Measurements from ENCODE around the gene HMOX2.

The HMOX2 gene

DNA sequence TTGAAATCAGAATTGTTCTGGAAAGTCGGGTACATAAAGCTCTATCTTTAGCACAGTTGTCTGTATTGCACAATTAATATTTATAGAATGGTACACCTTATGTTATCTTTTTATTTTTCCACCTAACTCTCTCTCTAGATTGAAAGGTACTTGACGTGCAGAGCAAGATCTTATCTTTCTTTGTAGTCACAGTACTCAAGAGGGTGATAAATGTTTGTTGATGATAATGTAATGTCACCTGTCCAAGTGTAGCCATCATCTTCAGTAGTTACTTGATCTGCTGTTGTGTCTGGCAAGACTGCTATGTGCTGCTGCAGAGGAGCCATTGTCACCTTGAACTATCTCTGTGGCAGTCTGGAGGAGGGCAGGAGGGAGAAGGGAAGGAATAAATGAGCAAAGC lies 5.3 kb downstream of the HMOX2 start:
- Mint-ChIP-seq H3K4me1 (peaks cover 5% of the 10 kb centered on the region), H3K9me3 (no peaks in the 10 kb centered on the region), H3K4me3 (no peak overlapping the region), H3K27me3 (ENCODE audit: low read depth) (no peaks in the 10 kb centered on the region), H3K27ac (no peak overlapping the region), H3K36me3 (ENCODE audit: low read depth) (peaks cover 17% of the 10 kb centered on the region)
- TF ChIP-seq, protein P1, sequence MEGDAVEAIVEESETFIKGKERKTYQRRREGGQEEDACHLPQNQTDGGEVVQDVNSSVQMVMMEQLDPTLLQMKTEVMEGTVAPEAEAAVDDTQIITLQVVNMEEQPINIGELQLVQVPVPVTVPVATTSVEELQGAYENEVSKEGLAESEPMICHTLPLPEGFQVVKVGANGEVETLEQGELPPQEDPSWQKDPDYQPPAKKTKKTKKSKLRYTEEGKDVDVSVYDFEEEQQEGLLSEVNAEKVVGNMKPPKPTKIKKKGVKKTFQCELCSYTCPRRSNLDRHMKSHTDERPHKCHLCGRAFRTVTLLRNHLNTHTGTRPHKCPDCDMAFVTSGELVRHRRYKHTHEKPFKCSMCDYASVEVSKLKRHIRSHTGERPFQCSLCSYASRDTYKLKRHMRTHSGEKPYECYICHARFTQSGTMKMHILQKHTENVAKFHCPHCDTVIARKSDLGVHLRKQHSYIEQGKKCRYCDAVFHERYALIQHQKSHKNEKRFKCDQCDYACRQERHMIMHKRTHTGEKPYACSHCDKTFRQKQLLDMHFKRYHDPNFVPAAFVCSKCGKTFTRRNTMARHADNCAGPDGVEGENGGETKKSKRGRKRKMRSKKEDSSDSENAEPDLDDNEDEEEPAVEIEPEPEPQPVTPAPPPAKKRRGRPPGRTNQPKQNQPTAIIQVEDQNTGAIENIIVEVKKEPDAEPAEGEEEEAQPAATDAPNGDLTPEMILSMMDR (IDR thresholded peaks at IDR 0.05; ENCODE audit: unreplicated experiment in 3 of 3), result no peak

DNA sequence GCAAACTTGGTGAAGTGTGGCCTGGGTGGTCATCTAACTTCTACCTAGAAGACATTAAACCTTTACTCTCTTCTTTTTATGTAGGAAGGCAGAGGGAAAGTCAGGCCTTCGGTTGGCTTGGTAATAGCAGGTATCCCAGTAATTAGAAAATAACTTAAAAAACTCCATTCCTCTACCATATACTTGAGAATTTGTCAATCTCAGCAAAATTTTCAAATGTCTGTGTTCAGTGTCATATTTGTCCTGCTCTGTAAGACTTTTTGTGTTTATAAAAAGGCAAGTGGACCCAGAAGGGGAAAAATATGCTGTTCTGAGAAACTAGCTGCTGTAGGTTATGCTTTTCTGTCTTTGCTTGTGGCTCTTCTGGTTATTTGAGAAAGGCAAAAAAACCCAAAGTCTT lies 5.8 kb downstream of the HMOX2 start:
- TF ChIP-seq, protein P1 (IDR thresholded peaks at IDR 0.05; ENCODE audit: unreplicated experiment in 3 of 3), result no peak
- H3K36me3 Mint-ChIP-seq (ENCODE audit: low read depth), result peaks cover 17% of the 10 kb centered on the region
- no peaks in the 10 kb centered on the region for H3K27me3 Mint-ChIP-seq (ENCODE audit: low read depth)
- no peak overlapping the region for H3K4me3 Mint-ChIP-seq
- peaks cover 5% of the 10 kb centered on the region for H3K4me1 Mint-ChIP-seq
- H3K9me3 Mint-ChIP-seq, result no peaks in the 10 kb centered on the region
- peak overlapping the region in 1 of 3 experiments; percentile 1 for H3K27ac Mint-ChIP-seq

DNA sequence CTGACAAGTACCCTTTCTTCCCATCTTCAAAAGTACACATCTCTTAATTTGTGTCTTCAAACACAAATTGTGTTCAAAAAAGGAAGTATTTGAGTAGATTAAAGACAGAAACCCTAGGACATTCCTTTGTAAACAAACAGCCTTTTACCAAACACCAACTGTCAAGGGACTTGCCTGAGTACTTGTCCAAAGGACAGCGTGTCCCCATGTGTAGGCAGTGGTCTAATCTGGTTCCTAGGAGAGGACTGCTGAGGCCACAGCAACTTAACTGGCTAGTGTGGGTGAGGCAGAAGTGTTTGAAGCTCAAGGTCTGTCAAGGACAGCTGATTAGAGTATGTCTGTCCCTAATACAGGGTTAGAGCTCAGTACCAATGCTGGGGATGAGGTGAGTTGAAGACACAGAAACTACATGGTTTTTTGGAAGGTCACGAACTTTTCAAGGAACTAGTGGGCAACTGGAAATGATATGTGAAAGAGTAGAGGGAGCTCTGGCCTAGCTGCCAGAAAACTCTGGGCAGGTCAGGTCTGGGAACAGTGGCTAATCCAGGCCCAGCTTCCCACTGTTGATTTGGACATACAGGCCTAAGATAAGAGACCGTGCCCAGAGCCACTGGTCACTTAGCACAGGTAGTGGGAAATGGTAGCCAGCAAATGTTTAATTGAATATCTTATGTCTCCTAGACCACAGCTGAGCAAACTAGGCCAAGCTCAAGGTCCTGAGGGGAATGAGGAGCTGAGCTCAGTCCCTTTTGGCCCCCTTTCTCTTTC lies 10.1 kb downstream of the HMOX2 start:
- Mint-ChIP-seq H3K4me3 (no peak overlapping the region), H3K9me3 (no peaks in the 10 kb centered on the region), H3K36me3 (ENCODE audit: low read depth) (peaks cover 23% of the 10 kb centered on the region), H3K4me1 (peaks cover 6% of the 10 kb centered on the region), H3K27me3 (ENCODE audit: low read depth) (no peaks in the 10 kb centered on the region), H3K27ac (no peak overlapping the region)
- TF ChIP-seq, protein P1 (IDR thresholded peaks at IDR 0.05; ENCODE audit: unreplicated experiment in 3 of 3), result no peak

DNA sequence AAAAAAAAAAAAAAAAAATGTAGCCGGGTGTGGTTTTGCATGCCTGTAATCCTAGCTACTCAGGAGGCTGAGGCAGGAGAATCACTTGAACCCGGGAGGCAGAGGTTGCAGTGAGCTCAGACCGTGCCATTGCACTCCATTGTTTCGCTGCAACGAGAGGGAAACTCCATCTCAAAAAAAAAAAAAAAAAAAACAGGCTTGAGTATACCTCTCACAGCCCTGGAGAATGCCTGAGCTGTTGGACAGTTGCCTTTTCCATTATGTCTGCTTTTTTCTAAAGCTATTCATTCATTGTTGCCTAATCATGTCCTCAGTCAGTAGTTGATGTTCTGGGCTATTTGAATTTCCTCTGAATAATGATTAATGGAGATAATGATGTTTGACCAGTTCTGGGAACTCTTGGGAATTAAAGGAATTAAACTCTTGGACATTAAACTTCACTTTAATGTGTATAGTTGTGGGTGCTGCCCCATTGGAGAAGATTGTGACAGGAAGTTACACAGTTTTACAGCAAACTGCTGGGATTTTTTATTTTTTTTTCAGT lies 11.8 kb downstream of the HMOX2 start:
- Mint-ChIP-seq H3K4me3 (no peak overlapping the region), H3K27ac (peak overlapping the region; percentile 43 to 83 (median 73)), H3K4me1 (peaks cover 6% of the 10 kb centered on the region), H3K9me3 (no peaks in the 10 kb centered on the region), H3K36me3 (ENCODE audit: low read depth) (peaks cover 20% of the 10 kb centered on the region), H3K27me3 (ENCODE audit: low read depth) (no peaks in the 10 kb centered on the region)
- TF ChIP-seq, protein P1 (IDR thresholded peaks at IDR 0.05; ENCODE audit: unreplicated experiment in 3 of 3), result no peak

DNA sequence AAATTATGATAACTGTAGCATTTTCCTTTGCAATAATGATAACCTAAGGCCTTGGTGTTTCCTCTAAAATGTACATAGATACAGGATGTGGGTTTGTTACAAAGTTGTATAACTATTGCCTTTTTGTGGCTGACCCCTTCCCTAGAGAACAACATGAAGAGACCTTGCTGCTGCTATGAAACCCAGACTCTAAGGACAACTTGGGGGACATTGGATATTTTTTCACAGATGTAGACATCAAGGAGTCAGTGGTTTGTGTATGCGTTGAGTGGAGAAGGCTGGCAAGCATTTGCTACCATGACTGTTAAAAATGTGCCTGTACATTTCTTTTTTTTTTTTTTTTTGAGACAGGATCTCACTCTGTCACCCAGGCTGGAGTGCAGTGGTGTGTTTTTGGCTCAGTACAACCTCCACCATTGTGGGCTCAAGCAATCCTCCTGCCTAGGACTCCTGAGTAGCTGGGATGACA lies 12.3 kb downstream of the HMOX2 start:
- Mint-ChIP-seq H3K4me3 (no peak overlapping the region), H3K9me3 (no peaks in the 10 kb centered on the region), H3K27ac (peak overlapping the region; percentile 43 to 83 (median 73)), H3K36me3 (ENCODE audit: low read depth) (peaks cover 16% of the 10 kb centered on the region), H3K4me1 (peaks cover 6% of the 10 kb centered on the region), H3K27me3 (ENCODE audit: low read depth) (no peaks in the 10 kb centered on the region)
- TF ChIP-seq, protein P1 (IDR thresholded peaks at IDR 0.05; ENCODE audit: unreplicated experiment in 3 of 3), result no peak
